ENCODE results near the gene PIH1D2. TPM values are rescaled to one million over a fixed set of nuclear protein-coding genes. Genes with fewer than 3 reads are reported as not detected.
"Not testable (repeated sequence)": the region's sequence is repeated elsewhere in the genome, so short reads cannot be mapped to it uniquely, and the experiment has no call there.

PIH1D2 gene
- total RNA-seq, 2 donors from 2014 or later = 0.54 to 0.87 TPM

DNA sequence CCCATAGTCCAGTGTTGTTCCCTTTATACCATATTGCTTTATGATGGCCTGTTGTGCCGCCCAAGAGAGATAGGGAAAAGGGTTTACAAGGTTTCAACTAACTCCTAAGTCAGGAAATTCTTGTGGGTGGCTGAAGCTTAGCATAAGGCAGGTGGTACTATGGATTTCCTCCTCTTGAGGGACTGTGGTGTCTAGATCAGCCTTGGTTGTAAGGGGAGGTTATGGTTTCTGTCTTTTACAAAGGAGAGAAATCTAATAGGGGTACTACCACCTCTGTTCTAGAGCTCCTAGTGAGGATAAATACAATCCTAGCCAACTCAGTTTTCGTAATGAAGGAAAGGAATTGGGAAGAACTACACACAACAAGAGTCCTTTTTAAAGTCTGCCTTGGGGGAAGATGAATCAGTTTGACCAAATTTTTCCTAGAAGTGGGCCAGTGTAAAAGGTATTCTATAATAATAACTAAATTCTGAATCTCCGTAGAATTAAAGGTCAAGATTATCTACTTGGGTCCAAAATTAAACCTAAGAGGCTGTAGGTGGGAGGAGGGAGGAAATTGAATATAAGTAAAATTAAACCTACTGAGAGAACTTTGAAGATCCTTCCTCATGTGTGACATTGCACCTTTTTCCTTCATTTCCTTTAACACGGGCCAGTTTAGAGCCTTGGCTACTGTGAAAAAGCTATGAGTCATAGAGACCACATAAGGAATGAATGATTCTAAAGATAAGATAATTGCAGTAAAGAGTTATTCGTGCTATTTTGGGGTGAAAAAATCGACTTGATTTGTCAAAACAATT, 31.5 kb downstream of the PIH1D2 start:
- ATAC-seq (replicated peaks) = no peak
- Mint-ChIP-seq H3K4me1 (no peaks in the 10 kb centered on the region), H3K36me3 (ENCODE audit: low read depth) (peaks cover 93% of the 10 kb centered on the region)

DNA sequence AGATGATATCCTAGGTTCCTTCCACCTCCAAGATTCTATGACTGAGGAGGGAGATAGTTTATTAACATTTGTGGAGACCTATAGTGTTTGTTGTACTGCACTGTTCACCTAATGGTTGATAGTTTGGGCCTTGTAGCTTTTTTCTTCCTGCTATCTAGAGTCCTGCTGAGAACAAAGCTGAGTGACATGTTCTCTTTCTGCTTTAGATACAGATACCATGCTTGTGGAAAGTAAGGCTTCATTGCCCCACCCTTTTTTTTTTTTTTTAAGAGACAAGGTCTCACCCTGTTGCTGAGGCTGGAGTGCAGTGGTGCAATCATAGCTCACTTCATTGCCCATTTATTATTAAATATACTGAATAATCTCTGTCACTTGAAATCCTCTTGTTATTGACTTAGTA, 36.3 kb downstream of the PIH1D2 start:
- Mint-ChIP-seq H3K36me3 (ENCODE audit: low read depth) (peaks cover 87% of the 10 kb centered on the region), H3K4me1 (no peaks in the 10 kb centered on the region), H3K27ac (no peak overlapping the region), H3K9me3 (no peaks in the 10 kb centered on the region), H3K4me3 (no peak overlapping the region), H3K27me3 (no peaks in the 10 kb centered on the region)
- ATAC-seq (replicated peaks) = no peak

More for the DNA sequence above, 31.5 kb downstream of the PIH1D2 start:
- Mint-ChIP-seq H3K27ac (no peak overlapping the region), H3K9me3 (no peaks in the 10 kb centered on the region), H3K27me3 (no peaks in the 10 kb centered on the region), H3K4me3 (no peak overlapping the region)

GRCh38 chr11:112033902-112034301, 39.9 kb downstream of the PIH1D2 start:
- Mint-ChIP-seq H3K36me3 (ENCODE audit: low read depth) (peaks cover 94% of the 10 kb centered on the region), H3K4me1 (no peaks in the 10 kb centered on the region), H3K9me3 (no peaks in the 10 kb centered on the region), H3K4me3 (no peak overlapping the region), H3K27me3 (no peaks in the 10 kb centered on the region), H3K27ac (no peak overlapping the region)
- no peak for ATAC-seq (replicated peaks)

GRCh38 chr11:112029460-112029859, 44.4 kb downstream of the PIH1D2 start:
- Mint-ChIP-seq H3K4me3 (no peak overlapping the region), H3K9me3 (no peaks in the 10 kb centered on the region), H3K4me1 (peaks cover 4% of the 10 kb centered on the region), H3K36me3 (ENCODE audit: low read depth) (peaks cover 83% of the 10 kb centered on the region), H3K27me3 (no peaks in the 10 kb centered on the region), H3K27ac (peak overlapping the region; percentile 42)
- no peak for ATAC-seq (replicated peaks)

DNA sequence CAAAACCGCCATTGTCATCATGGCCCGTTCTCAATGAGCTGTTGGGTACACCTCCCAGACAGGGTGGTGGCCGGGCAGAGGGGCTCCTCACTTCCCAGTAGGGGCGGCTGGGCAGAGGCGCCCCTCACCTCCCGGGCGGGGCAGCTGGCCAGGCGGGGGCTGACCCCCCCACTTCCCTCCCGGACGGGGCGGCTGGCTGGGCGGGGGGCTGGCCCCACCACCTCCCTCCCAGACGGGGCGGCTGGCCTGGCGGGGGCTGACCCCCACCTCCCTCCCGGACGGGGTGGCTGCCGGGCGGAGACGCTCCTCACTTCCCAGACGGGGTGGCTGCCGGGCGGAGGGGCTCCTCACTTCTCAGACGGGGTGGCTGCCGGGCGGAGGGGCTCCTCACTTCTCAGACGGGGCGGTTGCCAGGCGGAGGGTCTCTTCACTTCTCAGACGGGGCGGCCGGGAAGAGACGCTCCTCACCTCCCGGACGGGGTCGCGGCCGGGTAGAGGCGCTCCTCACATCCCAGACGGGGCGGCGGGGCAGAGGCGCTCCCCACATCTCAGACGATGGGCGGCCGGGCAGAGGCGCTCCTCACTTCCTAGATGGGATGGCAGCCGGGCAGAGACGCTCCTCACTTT, 46.9 kb downstream of the PIH1D2 start:
- H3K27ac Mint-ChIP-seq; H3K27me3 Mint-ChIP-seq; ATAC-seq (replicated peaks); H3K4me3 Mint-ChIP-seq; H3K9me3 Mint-ChIP-seq: not testable (repeated sequence)
- peaks cover 16% of the 10 kb centered on the region for H3K4me1 Mint-ChIP-seq
- H3K36me3 Mint-ChIP-seq (ENCODE audit: low read depth) = peaks cover 65% of the 10 kb centered on the region

- Mint-ChIP-seq H3K4me3 (peak overlapping the region; percentile 99), H3K9me3 (no peaks in the 10 kb centered on the region), H3K4me1 (peaks cover 16% of the 10 kb centered on the region), H3K27ac (peak overlapping the region; percentile 99), H3K36me3 (ENCODE audit: low read depth) (peaks cover 53% of the 10 kb centered on the region), H3K27me3 (no peaks in the 10 kb centered on the region)
- peak; percentile 0 for ATAC-seq (replicated peaks)
Observed at GRCh38 chr11:112025707-112026106, 48.1 kb downstream of the PIH1D2 start.

GRCh38 chr11:112024773-112025678, 48.8 kb downstream of the PIH1D2 start, which contains the start of gene DLAT:
TSS of gene DLAT (plus strand) at chr11:112025408. CDS start at chr11:112025473, 65 bp downstream.
- ATAC-seq (replicated peaks) = peak; percentile 92
- H3K36me3 Mint-ChIP-seq (ENCODE audit: low read depth) = peaks cover 50% of the 10 kb centered on the region
- H3K27me3 Mint-ChIP-seq = no peaks in the 10 kb centered on the region
- H3K27ac Mint-ChIP-seq = peak within 1 kb of the TSS; percentile 99
- H3K9me3 Mint-ChIP-seq = no peaks in the 10 kb centered on the region
- peak within 1 kb of the TSS; percentile 99 for H3K4me3 Mint-ChIP-seq
- peaks cover 16% of the 10 kb centered on the region for H3K4me1 Mint-ChIP-seq

DNA sequence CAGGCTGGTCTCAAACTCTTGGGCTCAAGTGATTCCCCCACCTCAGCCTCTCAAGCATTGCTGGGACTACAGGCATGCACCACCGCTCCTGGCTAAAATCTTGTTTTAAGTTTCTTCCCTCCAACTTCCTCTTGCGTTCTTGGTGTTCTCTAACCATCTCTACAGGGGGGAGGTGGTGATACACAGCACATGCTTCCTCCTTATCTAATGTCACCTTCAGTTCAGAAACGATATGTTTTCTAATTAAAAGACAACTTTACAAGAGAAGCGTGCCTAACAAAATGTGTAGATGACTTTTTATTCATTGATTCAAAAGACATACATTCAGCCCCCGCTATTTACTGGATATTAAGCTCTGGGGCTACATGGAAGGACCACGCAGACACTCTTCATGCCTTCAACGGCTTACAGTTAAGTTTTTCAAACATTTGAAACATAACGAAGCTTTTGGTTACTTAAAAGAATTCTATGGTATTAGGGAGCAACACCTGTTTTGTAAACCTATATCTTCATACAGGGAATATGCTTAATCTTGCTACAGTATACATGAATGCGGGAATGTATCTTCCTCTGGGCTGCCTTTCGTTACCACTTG, 49.5 kb downstream of the PIH1D2 start:
- Mint-ChIP-seq H3K4me1 (peaks cover 16% of the 10 kb centered on the region), H3K27me3 (no peaks in the 10 kb centered on the region), H3K36me3 (ENCODE audit: low read depth) (peaks cover 47% of the 10 kb centered on the region), H3K27ac (peak overlapping the region; percentile 99), H3K9me3 (no peaks in the 10 kb centered on the region), H3K4me3 (peak overlapping the region; percentile 99)
- no peak for ATAC-seq (replicated peaks)

DNA sequence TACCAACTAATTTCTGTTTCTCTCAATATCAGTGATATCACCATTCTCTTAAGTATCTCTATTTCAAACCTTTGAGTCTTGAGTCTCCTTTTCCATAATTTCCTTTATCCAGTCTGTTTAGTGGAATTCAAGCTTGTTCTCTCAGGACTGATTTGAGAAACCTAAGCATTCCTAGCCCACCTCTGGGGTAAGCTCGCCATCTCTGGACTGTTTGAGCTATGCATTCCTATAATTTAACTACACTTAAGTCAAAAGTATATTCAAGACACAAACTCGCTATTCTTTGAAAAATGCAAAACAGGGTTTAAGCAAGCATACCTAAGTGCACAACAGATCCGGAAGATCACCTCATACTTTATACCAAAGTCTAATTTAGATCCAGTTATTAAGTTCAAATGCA, 50.7 kb downstream of the PIH1D2 start:
- Mint-ChIP-seq H3K36me3 (ENCODE audit: low read depth) (peaks cover 35% of the 10 kb centered on the region), H3K27me3 (no peaks in the 10 kb centered on the region), H3K27ac (peak overlapping the region; percentile 26), H3K4me1 (peaks cover 16% of the 10 kb centered on the region), H3K9me3 (no peaks in the 10 kb centered on the region), H3K4me3 (peak overlapping the region; percentile 66)
- no peak for ATAC-seq (replicated peaks)

GRCh38 chr11:112019066-112019465, 54.8 kb downstream of the PIH1D2 start:
- no peak for ATAC-seq (replicated peaks)
- peaks cover 14% of the 10 kb centered on the region for H3K4me1 Mint-ChIP-seq
- no peak overlapping the region for H3K4me3 Mint-ChIP-seq
- peaks cover 16% of the 10 kb centered on the region for H3K36me3 Mint-ChIP-seq (ENCODE audit: low read depth)
- no peak overlapping the region for H3K27ac Mint-ChIP-seq
- no peaks in the 10 kb centered on the region for H3K9me3 Mint-ChIP-seq
- no peaks in the 10 kb centered on the region for H3K27me3 Mint-ChIP-seq

Other genes starting within 250 kb of the PIH1D2 start
- 10 to 100 TPM; 33.9 to 39.5 TPM for gene ALG9, start 202.4 kb downstream of the PIH1D2 start, total RNA-seq
- gene FDXACB1, start 194.9 kb downstream of the PIH1D2 start, total RNA-seq = 1 to 10 TPM; 3.7 to 7.1 TPM
- 10 to 100 TPM; 19.5 to 22.4 TPM for gene CFAP68, start 194.5 kb downstream of the PIH1D2 start, total RNA-seq
- gene CRYAB, start 162.2 kb downstream of the PIH1D2 start, total RNA-seq = not detected
- under 1 TPM in 1 of 2 donors, not detected in 1; 0.32 TPM for gene HSPB2, start 161.3 kb downstream of the PIH1D2 start, total RNA-seq
- not detected for gene C11orf52, start 155.1 kb downstream of the PIH1D2 start, total RNA-seq
- gene DIXDC1, start 136.7 kb downstream of the PIH1D2 start, total RNA-seq = 10 to 100 TPM; 11.3 to 27.4 TPM
- 10 to 100 TPM; 27.4 to 49.1 TPM for gene DLAT, start 48.6 kb downstream of the PIH1D2 start, total RNA-seq
- gene NKAPD1, start 282 bp upstream of the PIH1D2 start, total RNA-seq = 10 to 100 TPM; 19.7 to 20.2 TPM
- gene TIMM8B, start 12.7 kb upstream of the PIH1D2 start, total RNA-seq = 10 to 100 TPM; 26.6 to 42.6 TPM
- 100 to 1,000 TPM in 1 of 2 donors, 10 to 100 TPM in 1; 75.4 to 101 TPM for gene SDHD, start 12.9 kb upstream of the PIH1D2 start, total RNA-seq
- not detected for gene IL18, start 90.1 kb upstream of the PIH1D2 start, total RNA-seq
- gene TEX12, start 93.4 kb upstream of the PIH1D2 start, total RNA-seq = under 1 TPM; 0.24 to 0.99 TPM
- 1 to 10 TPM; 2.4 to 5.0 TPM for gene BCO2, start 101.5 kb upstream of the PIH1D2 start, total RNA-seq
- 10 to 100 TPM; 24.1 to 31.0 TPM for gene PTS, start 152.4 kb upstream of the PIH1D2 start, total RNA-seq
- gene PLET1, start 186.8 kb upstream of the PIH1D2 start, total RNA-seq = not detected